Neural progenitor cell (in vitro differentiated cells): ENCODE data around the gene PPP2R2C.

Experiments used
- CTCF ChIP-seq: fragments of 200-600 bp; sonication (generic); IDR thresholded peaks from 2 replicates; pipeline ENCODE4 v1.5.1; 2017; ENCODE audit warnings: antibody characterized with exemption, mild to moderate bottlenecking
- EZH2phosphoT487 ChIP-seq: fragments of 200-600 bp; sonication (generic); IDR thresholded peaks from 2 replicates; pipeline ENCODE4 v1.6.1; 2017; ENCODE audit warnings: antibody characterized with exemption

GRCh38 chr4:6416518-6417286 lies 55.7 kb downstream of the PPP2R2C start:
- TF ChIP-seq CTCF (no peak), EZH2phosphoT487 (no peak)
